ENCODE measurements around the gene AQP2. TPM values are rescaled to one million over a fixed set of nuclear protein-coding genes. Genes with fewer than 3 reads are reported as not detected.
A peak's percentile ranks its signal among the peaks of the same experiment; 100 is the strongest.

The AQP2 gene
- total RNA-seq, 1 experiment from 2014 or later: not detected

DNA sequence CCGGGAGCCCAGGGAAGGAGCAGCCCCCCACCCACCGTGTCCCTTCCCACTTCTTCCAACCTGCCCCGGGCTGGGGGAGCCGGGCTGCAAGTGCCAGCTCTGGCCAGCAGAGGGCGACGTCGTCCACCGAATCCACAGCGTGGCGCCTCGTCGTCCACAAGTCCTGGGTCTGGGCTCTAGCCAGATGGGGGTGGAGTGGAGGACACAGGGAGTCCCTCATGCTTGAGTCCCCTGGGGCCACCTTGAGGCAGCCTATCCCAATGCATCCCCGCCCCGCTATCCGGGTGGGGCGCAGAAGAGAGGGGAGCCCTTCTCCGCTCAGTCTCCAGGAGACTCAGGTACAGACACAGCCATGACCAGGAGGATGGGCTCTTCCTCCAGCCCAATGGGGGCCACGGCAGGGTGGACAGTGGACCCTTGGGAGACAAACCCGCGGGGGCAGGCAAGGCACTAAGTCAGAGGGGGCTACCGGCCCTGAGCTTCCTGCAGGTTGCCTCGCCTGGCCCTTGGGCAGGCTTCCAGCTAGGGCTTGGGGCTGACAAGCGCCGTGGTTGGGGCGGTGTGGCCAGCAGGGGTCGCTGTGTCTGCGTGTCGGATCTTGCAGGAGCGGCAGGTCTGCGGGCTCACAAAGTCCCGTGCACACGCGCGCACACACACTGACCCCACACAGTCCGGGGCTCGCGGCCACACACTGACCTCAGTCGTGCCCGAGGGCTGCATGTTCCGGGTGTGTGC is 16.7 kb downstream of the AQP2 start (continued):
- no peak for TF ChIP-seq ZBTB33 (IDR thresholded peaks at IDR 0.05; ENCODE audit: extremely low read depth, insufficient replicate concordance, low read length)
- no peak for TF ChIP-seq POLR2A (IDR thresholded peaks at IDR 0.05; ENCODE audit: borderline replicate concordance, extremely low read depth, insufficient read depth, insufficient read length)
- TF ChIP-seq TCF7L2 (IDR thresholded peaks at IDR 0.05; ENCODE audit: borderline replicate concordance, extremely low read depth, insufficient read depth, insufficient read length): peak; percentile 21
- TF ChIP-seq CEBPB (IDR thresholded peaks at IDR 0.05; ENCODE audit: low read depth): no peak
- no peak for TF ChIP-seq SP1 (IDR thresholded peaks at IDR 0.05; ENCODE audit: low read depth)
- no peak for TF ChIP-seq EZH2phosphoT487 (IDR thresholded peaks at IDR 0.05; ENCODE audit: borderline replicate concordance)
- no peak for TF ChIP-seq REST (IDR thresholded peaks at IDR 0.05; ENCODE audit: low read depth)
- no peak for TF ChIP-seq SIN3A (IDR thresholded peaks at IDR 0.05; ENCODE audit: low read depth)
- no peak for TF ChIP-seq POLR2AphosphoS5 (IDR thresholded peaks at IDR 0.05; ENCODE audit: low read depth, low read length)
- TF ChIP-seq RAD21 (IDR thresholded peaks at IDR 0.05; ENCODE audit: low read depth): peak; percentile 91
- TF ChIP-seq JUND (IDR thresholded peaks at IDR 0.05): no peak
- no peak for TF ChIP-seq ELF1 (IDR thresholded peaks at IDR 0.05; ENCODE audit: borderline replicate concordance, low read depth)
- TF ChIP-seq SRF (IDR thresholded peaks at IDR 0.05; ENCODE audit: low read depth): no peak
- TF ChIP-seq ZFX (IDR thresholded peaks at IDR 0.05): no peak

Data from HCT116 (cell line).